ENCODE measurements around the gene WIPF1. TPM values are rescaled to one million over a fixed set of nuclear protein-coding genes. Genes with fewer than 3 reads are reported as not detected.

Gene WIPF1
- total RNA-seq, 2 donors from 2014 or later = 7.2 to 19.0 TPM

DNA sequence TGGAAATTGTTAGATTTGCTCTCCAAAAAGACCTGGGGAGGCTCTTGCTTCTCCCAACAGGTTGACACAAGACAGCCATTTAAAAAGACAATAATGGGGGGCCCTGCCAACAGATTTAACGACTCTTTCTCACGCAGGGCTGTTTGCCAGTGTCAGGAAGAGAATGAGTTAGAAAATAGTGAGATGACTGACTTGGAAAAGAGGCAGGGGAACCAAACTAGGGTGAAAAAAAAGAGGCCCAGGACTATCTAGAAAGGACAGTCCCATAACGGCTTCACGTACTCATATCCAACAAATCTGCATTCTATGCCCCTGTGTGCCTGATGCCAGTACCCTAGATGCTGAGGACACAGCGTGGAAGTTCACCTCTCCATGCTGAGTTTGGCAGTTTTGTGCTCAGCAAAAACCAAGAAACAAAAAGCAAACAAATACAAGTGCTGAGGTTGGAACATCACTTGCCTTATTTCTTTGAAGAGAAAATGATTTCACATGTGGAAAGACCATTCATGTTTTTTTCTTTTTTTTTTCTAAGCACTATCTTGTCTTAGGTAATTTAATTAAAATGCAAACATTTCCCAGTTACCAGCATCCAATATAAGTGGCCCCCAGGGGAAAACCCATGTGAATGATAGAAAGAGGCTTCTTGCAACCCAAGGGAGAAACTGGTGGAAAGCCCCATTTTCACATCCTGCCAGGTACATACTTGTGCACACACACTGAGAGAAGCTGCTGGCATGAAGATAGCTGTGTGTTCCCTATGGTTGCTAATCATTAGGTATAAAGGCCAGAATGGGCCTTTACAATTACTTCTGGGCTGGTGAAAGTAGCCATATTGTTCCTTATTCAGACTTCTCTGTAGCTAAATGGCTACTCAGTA lies 10.6 kb upstream of the WIPF1 start:
- Histone ChIP-seq H3K27me3 (replicated peaks; ENCODE audit: insufficient read depth) (no peaks in the 10 kb centered on the region), H3K4me1 (replicated peaks) (peaks cover 9% of the 10 kb centered on the region), H3K4me3 (no peak overlapping the region), H3K36me3 (no peaks in the 10 kb centered on the region), H3K27ac (no peak overlapping the region), H3K9me3 (no peaks in the 10 kb centered on the region)
- intact Hi-C loops (cut with DNase I) = loop anchor here (5.0 to 10.0 kb wide), 2 partner anchors 74 to 123 kb away; partner anchors contain the start of gene GPR155
- WGBS = 43% methylated on average over 5 of the region's 5 CpGs
- TF ChIP-seq POLR2A (IDR thresholded peaks at IDR 0.05) (no peak), CTCF (IDR thresholded peaks at IDR 0.05) (no peak), POLR2AphosphoS5 (IDR thresholded peaks at IDR 0.05) (no peak)
- no peak for DNase-seq (ENCODE audit: low spot score)

- WGBS = 28% methylated on average over 3 of the region's 3 CpGs
- no peak overlapping the region for H3K27ac ChIP-seq
- H3K4me1 ChIP-seq (replicated peaks) = peaks cover 9% of the 10 kb centered on the region
- H3K4me3 ChIP-seq = no peak overlapping the region
- no peaks in the 10 kb centered on the region for H3K36me3 ChIP-seq
- no peaks in the 10 kb centered on the region for H3K9me3 ChIP-seq
- intact Hi-C loops (cut with DNase I) = loop anchor here (5.0 to 10.0 kb wide), 2 partner anchors 75 to 123 kb away; partner anchors contain the start of gene GPR155
- TF ChIP-seq CTCF (IDR thresholded peaks at IDR 0.05) = no peak
- no peak for TF ChIP-seq POLR2A (IDR thresholded peaks at IDR 0.05)
- no peaks in the 10 kb centered on the region for H3K27me3 ChIP-seq (replicated peaks; ENCODE audit: insufficient read depth)
- DNase-seq (ENCODE audit: low spot score) = no peak
Observed at GRCh38 chr2:174607584-174607983, 10.0 kb upstream of the WIPF1 start.

DNA sequence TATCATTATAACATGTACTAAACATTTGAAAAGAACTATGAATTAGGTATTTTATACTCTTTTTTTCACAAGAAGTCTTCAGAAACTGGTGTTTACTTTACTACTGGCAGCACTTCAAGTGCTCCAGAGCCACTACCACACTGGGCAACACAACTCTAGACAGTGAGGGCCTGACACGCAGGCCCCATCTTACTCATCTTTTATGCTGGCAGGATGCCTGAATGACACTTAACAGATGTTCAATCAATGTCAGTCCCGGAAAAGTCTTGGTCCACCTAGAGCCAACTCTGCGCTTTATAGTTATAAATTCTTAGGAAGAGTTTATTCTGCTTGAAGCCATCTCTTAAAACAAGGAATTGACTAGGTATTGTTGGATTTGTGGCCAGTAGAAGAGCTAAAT lies 8.7 kb upstream of the WIPF1 start:
- Histone ChIP-seq H3K9me3 (no peaks in the 10 kb centered on the region), H3K4me3 (no peak overlapping the region), H3K27me3 (replicated peaks; ENCODE audit: insufficient read depth) (no peaks in the 10 kb centered on the region), H3K27ac (no peak overlapping the region), H3K36me3 (no peaks in the 10 kb centered on the region), H3K4me1 (replicated peaks) (peaks cover 9% of the 10 kb centered on the region)
- 28% methylated on average over 3 of the region's 3 CpGs for WGBS
- intact Hi-C loops (cut with DNase I) = loop anchor here (5.0 to 10.0 kb wide), 2 partner anchors 76 to 122 kb away; partner anchors contain the start of gene GPR155
- TF ChIP-seq POLR2A (IDR thresholded peaks at IDR 0.05) = no peak
- no peak for TF ChIP-seq CTCF (IDR thresholded peaks at IDR 0.05)
- peak; percentile 18 for TF ChIP-seq POLR2AphosphoS5 (IDR thresholded peaks at IDR 0.05)
- no peak for DNase-seq (ENCODE audit: low spot score)

DNA sequence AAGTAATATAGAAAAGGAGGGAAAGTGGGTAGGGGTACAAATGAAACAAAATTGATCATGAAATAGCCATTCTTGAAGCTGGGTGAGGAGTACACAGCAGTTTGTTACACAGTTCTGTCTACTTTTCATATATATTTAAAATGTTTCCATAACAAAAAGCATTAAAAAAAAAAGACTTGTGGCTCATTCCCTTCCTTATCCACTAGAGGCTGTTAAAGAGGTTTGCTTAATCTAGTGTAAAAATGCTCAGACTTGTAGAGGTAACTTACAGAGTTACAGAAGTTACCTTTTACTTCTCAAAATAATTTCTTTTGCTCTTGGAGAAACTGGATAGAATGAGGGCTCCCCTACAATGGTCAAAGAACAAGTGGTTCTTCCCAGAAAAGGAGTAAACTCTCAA lies 8.1 kb upstream of the WIPF1 start:
- Histone ChIP-seq H3K9me3 (no peaks in the 10 kb centered on the region), H3K27me3 (replicated peaks; ENCODE audit: insufficient read depth) (no peaks in the 10 kb centered on the region), H3K4me3 (no peak overlapping the region), H3K36me3 (no peaks in the 10 kb centered on the region), H3K4me1 (replicated peaks) (peaks cover 9% of the 10 kb centered on the region), H3K27ac (no peak overlapping the region)
- intact Hi-C loops (cut with DNase I) = loop anchor here (5.0 to 10.0 kb wide), 2 partner anchors 77 to 121 kb away; partner anchors contain the start of gene GPR155
- DNase-seq (ENCODE audit: low spot score) = no peak
- TF ChIP-seq POLR2A (IDR thresholded peaks at IDR 0.05) (no peak), CTCF (IDR thresholded peaks at IDR 0.05) (peak in 2 of 4 experiments; percentile 26 to 30), POLR2AphosphoS5 (IDR thresholded peaks at IDR 0.05) (no peak)
